ENCODE data around the gene ELMOD1.

Gene ELMOD1

DNA sequence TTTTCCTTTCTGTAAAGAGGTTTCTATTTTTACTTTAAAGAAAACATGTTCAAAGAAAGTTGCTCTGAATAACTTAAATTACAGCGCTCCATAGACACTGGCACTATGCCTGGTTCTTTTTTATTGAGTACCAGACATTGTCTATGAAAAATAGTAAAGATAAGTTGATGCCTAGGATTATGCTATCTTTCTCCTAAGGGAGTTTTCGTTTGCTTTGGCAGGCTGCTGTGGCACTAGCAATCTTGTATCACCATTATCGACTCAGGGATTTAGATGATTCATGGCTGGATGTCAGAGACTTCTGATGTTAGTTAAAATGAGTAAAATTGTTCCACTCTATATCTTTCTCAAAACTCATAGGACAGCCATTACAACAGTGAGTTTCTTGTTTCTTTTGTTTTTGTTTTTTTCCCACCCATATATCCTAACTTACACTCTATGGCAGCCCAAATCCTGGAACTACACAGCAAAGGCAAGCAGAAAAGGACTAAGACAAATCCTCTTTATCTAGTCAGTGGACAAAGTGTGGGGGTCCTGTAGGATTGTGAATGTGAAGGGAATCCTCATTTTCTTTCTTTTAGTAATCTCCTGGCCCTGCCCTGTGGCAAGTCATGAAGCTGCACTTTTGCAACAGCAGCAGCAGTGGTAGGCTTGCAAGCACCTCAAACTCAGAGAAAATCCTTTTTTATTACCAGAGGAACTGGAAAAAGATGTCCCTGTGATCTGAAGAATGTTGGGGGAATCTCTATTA, 100.2 kb downstream of the ELMOD1 start:
- DNase-seq = no peak

DNA sequence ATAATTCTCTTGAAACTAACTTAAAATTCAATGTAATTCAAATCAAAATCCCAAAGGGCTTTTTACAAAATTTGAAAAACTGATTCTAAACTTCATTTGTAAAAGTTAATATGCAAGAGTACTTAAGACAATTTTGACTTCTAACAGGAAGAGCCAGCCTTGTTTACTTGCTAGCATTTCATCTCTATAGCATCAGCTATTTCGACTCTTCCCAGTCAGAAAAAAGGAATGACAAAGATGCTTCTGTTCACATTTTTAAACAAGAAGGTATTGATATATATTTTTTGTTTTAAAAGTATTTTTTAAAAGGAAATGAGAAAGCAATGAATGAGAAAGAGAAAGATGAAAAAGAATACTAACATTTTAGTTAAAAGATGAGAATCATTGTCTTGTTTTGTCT, 104.5 kb downstream of the ELMOD1 start:
- no peak for DNase-seq

DNA sequence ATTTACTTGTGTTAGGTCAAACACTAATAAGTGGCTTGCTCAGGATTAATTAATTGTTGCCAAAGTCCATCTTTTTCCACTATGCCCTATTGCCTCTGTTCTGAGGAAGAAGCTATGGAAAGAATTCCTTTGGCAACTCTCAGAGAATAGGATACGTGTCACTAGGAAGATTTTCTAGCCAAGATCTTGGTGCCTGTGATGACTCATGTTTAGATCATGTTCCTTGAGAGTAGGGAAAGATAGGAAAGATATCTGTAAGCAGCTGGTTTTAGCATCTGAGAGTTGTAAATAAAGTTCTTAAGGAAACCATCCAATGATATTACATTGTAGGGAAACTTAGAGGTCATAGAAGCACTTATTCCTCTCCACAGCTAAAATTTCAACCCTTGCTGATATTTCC, 105.2 kb downstream of the ELMOD1 start:
- DNase-seq = no peak

DNA sequence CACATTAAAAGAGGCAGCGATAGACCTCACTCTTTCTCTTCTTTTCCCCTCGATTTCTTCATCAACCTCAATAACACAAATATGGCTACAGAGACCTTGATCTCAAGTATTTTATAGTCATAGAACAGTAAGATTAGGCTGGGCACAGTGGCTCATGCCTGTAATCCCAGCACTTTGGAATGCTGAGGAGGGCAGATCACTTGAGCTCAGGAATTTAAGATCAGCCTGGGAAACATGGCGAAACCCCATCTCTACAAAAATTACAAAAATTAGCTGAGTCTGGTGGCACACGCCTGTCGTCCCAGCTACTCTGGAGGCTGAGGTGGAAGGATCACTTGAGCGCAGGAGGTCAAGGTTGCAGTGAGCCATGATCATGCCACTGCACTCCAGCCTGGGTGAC, 106.3 kb downstream of the ELMOD1 start:
- DNase-seq = no peak

DNA sequence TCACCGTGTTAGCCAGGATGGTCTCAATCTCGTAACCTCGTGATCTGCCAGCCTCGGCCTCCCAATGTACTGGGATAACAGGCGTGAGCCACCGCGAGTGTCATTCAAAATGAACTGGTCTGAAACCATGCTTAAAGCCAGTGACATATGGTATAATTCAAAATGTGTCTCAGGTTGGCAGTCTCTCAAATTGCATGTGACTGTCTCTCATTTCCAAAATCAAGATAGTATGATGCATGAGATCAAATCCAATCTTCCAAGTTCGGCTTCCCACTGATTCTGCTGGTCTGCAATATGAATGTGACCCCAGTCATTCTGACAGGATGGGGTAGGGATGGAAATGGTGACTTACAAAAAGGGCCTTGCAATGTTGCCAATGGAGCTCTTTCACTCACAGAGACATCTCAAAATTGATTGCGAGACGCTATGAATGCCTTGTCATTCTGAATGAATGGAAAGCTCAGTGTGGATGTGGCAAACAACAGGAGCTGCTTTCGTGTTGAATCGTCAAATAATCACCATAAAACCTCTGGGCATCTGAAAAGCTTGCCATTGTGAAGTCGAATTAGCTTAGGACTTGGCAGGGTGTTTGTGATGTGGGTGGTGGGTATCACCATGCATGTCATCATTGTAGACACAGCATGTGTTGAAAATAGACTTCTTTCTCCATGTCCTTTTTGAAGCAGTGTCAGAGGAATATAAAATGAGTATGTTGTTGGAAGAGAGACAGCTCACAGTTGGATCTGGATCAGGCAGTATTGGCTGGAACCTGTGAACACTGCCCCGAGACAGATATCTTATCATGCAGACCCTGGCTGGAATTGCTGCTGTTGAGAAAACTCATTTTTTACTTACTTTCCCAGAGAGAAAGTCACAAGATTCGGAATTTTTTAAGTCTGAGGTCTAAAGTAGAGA, 108.7 kb downstream of the ELMOD1 start:
- DNase-seq = no peak

DNA sequence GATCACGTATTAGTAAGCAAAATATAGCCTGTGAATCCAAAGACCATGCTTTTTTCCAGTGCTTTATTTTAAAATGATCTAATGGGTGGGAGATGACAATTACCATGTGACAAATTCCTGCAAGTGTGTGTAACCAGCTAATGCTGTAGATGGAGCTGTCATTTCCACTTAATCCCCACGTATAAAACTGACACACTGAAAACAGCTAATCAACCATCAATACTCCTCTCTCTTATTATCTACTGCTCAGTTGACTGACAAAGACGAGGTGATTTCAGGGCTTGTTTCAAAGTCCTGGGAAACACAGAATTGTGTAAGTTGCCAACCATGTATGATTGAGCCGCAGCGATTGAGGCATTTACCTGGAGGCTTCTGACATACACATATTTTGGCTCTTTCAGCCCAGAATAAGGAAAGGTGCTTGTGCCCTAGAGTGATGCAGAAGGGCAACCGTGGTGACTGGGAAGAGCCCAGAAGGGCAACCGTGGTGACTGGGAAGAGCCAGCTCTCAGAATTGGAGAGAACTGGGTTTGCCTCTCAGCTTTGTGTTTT, 111.2 kb downstream of the ELMOD1 start:
- DNase-seq = no peak

DNA sequence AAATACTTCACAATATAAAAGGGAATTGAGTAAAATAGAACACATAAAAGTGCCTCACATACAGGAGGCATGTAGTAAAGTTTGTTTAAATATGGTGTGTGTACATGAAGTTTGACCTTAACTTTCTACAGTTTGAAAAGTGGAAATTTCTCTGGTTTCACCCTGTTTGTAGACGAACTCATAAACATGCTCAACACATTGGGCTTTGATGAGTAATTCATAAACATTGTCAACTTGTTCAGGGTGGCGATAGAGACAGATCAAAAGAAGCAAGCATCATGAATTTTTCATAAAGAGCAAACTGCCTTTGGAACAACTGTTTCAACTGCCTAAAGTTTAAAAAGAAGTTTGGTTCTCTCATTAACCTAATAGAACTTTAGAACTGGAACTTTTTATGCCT, 111.8 kb downstream of the ELMOD1 start:
- DNase-seq = no peak

DNA sequence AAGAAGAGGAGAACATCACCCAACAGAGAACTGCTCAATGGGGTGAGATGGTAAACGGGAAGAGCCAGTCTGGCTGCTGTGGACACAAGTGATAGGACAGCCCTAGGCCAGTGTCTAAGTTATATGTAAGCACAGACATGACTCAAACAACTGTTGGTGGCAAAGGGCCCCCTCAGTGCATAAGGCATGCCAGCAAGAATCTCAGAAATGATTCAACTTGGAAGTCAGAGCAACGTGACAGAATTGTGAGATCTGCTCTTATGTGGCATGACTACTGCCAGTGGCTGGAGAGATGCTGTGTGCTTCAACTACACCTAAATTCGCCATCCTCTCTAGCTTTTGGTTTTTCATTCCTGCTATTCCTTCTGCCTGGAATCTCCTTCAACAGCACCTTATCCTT, 113.5 kb downstream of the ELMOD1 start:
- DNase-seq = no peak

DNA sequence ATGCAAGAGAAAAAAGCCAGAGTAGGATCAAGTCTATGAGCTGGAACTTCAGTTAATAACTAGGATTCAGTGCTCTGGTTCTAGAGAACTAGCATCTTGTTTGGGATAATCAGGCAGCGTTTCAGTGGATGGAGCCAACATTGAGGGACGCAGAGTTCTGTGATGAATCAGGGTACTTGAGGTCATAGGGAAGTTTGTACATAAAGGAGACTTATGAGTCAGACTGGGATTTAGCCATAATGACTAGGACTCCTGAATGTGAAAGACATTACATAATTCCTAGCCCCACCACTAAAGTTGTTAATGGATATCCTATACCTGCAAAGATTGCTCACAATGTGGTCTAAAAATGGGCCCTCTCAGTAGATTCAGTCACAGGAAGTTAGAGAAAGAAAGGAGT, 114.1 kb downstream of the ELMOD1 start:
- DNase-seq = no peak

DNA sequence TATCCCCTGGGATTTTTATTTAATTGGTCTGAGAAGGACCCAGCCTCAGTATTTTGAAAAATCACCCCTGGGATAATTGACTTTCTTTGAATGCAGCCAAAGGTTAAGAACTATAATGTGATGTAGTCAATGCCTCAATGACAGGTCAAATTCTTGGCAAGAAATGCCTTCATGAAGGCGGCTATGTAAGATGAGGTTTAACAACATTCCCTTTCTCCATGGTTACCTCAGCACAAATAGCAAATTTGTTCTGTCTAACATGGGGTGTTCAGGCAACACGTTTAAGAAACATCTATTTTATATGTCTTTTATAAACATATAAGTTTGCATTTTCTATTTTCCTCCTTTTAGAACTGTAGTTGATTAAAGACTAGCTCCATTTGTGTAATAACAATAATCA, 115.6 kb downstream of the ELMOD1 start:
- DNase-seq = no peak

GRCh38 chr11:107707215-107707671, 116.3 kb downstream of the ELMOD1 start:
- no peak for DNase-seq

GRCh38 chr11:107707807-107708206, 116.9 kb downstream of the ELMOD1 start:
- no peak for DNase-seq

- no peak for DNase-seq
Measured at GRCh38 chr11:107708792-107709191, 117.8 kb downstream of the ELMOD1 start.

DNA sequence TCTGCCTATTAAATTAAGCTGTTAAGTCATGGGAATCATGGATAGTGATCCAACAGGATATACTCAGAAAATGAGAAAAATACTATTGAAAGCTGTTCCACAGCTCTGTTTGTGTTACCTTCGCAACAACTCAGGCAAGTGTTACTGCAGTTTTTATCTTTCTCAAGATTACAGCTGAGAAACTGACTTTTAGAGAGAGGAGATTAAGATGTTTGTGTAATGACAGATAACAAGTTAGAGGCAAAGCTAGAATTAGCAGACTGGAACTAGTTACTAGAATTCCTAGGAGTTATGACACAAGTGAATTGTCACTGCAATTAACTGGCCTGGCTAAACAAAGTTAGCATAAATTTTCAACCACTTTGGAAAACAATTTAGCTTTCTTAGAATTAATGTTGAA, 119.4 kb downstream of the ELMOD1 start:
- DNase-seq = no peak

- no peak for DNase-seq
Measured at GRCh38 chr11:107711861-107712755, 121.2 kb downstream of the ELMOD1 start, which contains the start of gene SLN. TSS of gene SLN (minus strand) at chr11:107712056.

DNA sequence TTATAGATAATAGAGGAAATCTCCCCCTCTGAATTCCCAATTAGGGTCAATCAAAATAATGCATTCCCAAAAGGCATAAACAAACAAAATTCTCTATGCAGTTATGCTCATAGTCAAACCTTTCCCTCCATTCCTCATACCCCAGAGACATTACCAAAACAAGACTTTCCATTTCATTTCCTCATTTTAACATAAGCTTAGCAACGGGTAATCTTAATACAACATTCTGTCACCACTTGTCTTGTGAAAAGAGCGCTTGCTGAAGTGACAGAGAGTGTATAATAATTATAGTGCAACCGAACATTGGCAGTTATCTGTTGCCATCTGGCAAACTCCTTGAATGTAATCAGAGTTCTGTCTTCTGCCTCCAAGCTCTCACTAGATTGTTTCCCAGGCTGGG, 122.1 kb downstream of the ELMOD1 start:
- peak; percentile 28 for DNase-seq

Data from NCI-H1694 (cell line).